Measurements from ENCODE around the gene MCEMP1. TPM values are rescaled to one million over a fixed set of nuclear protein-coding genes. Genes with fewer than 3 reads are reported as not detected.

The MCEMP1 gene
- total RNA-seq, 4 donors from 2014 or later, result 0.41 TPM; not detected in 3

- H3K4me3 ChIP-seq, result no peak overlapping the region
- no peak for DNase-seq
- no peaks in the 10 kb centered on the region for H3K9me3 ChIP-seq
- peaks cover 3% of the 10 kb centered on the region for H3K27me3 ChIP-seq
- in situ Hi-C loops (cut with MboI; ENCODE audit: low pct_ligation_motif_present in 1 of 4, low pct_unique_long_range_greater_than_20kb in 1 of 4, low sequenced_read_pairs in 3 of 4), result loop anchor here in 2 of 4 donors (10.0 to 25.0 kb wide), 3 partner anchors 139 to 293 kb away; no protein-coding TSS in a partner anchor
- H3K27ac ChIP-seq, result no peak overlapping the region
- peaks cover 4 to 9% (median 4%) of the 10 kb centered on the region in 4 donors for H3K4me1 ChIP-seq
- H3K36me3 ChIP-seq, result no peaks in the 10 kb centered on the region
- intact Hi-C loops (cut with DNase I; ENCODE audit: low total_unique reads), result no loop called here
- 45 to 74% methylated on average over 5 to 8 of the region's 8 CpGs for WGBS, 2 donors (ENCODE audit: low coverage in 1 of 2)
- TF ChIP-seq CTCF (IDR thresholded peaks at IDR 0.05) (no peak), POLR2A (IDR thresholded peaks at IDR 0.05) (no peak), POLR2AphosphoS5 (IDR thresholded peaks at IDR 0.05) (no peak), EP300 (IDR thresholded peaks at IDR 0.05; ENCODE audit: low read depth) (no peak)
Measured at GRCh38 chr19:7655581-7655980, 21.3 kb upstream of the MCEMP1 start.

- Histone ChIP-seq H3K27me3 (no peaks in the 10 kb centered on the region), H3K9me3 (no peaks in the 10 kb centered on the region), H3K4me3 (no peak overlapping the region), H3K27ac (no peak overlapping the region), H3K4me1 (peaks cover 3 to 7% (median 3%) of the 10 kb centered on the region in 4 donors), H3K36me3 (no peaks in the 10 kb centered on the region)
- WGBS, 2 donors (ENCODE audit: low coverage in 1 of 2), result 23 to 44% methylated on average over 3 to 14 of the region's 14 CpGs
- no peak for DNase-seq
- in situ Hi-C loops (cut with MboI; ENCODE audit: low pct_ligation_motif_present in 1 of 4, low pct_unique_long_range_greater_than_20kb in 1 of 4, low sequenced_read_pairs in 3 of 4), result loop anchor here in 2 of 4 donors (10.0 to 25.0 kb wide), 3 partner anchors 138 to 295 kb away; no protein-coding TSS in a partner anchor
- intact Hi-C loops (cut with DNase I; ENCODE audit: low total_unique reads), result no loop called here
- no peak for TF ChIP-seq POLR2A (IDR thresholded peaks at IDR 0.05)
Measured at GRCh38 chr19:7657131-7657751, 19.6 kb upstream of the MCEMP1 start.

GRCh38 chr19:7658219-7658686, 18.6 kb upstream of the MCEMP1 start:
- no peaks in the 10 kb centered on the region for H3K9me3 ChIP-seq
- H3K27me3 ChIP-seq, result no peaks in the 10 kb centered on the region
- H3K4me3 ChIP-seq, result no peak overlapping the region
- H3K27ac ChIP-seq, result no peak overlapping the region
- TF ChIP-seq CTCF (IDR thresholded peaks at IDR 0.05), result no peak
- intact Hi-C loops (cut with DNase I; ENCODE audit: low total_unique reads), result no loop called here
- no peaks in the 10 kb centered on the region for H3K36me3 ChIP-seq
- DNase-seq, result peak; percentile 37
- peaks cover 0 to 3% (median 0%) of the 10 kb centered on the region in 4 donors for H3K4me1 ChIP-seq
- in situ Hi-C loops (cut with MboI; ENCODE audit: low pct_ligation_motif_present in 1 of 4, low pct_unique_long_range_greater_than_20kb in 1 of 4, low sequenced_read_pairs in 3 of 4), result loop anchor here in 2 of 4 donors (10.0 to 25.0 kb wide), 3 partner anchors 137 to 296 kb away; no protein-coding TSS in a partner anchor
- 36% methylated on average over 9 of the region's 9 CpGs; no CpG with 5 or more reads in 1 of the 2 donors for WGBS, 2 donors (ENCODE audit: low coverage in 1 of 2)

GRCh38 chr19:7661744-7662538, 14.9 kb upstream of the MCEMP1 start:
- in situ Hi-C loops (cut with MboI; ENCODE audit: low pct_ligation_motif_present in 1 of 4, low pct_unique_long_range_greater_than_20kb in 1 of 4, low sequenced_read_pairs in 3 of 4), result loop anchor here in 2 of 4 donors (25.0 kb wide), 2 partner anchors 150 to 300 kb away; no protein-coding TSS in a partner anchor
- Histone ChIP-seq H3K27me3 (peaks cover 3% of the 10 kb centered on the region), H3K36me3 (no peaks in the 10 kb centered on the region), H3K27ac (no peak overlapping the region), H3K9me3 (no peaks in the 10 kb centered on the region), H3K4me3 (no peak overlapping the region), H3K4me1 (peaks cover 0 to 3% (median 0%) of the 10 kb centered on the region in 4 donors)
- DNase-seq, result no peak
- WGBS, 2 donors (ENCODE audit: low coverage in 1 of 2), result 71 to 75% methylated on average over 5 to 8 of the region's 8 CpGs
- intact Hi-C loops (cut with DNase I; ENCODE audit: low total_unique reads), result no loop called here
- TF ChIP-seq EP300 (IDR thresholded peaks at IDR 0.05; ENCODE audit: low read depth) (no peak), POLR2AphosphoS5 (IDR thresholded peaks at IDR 0.05) (no peak), POLR2A (IDR thresholded peaks at IDR 0.05) (no peak), CTCF (IDR thresholded peaks at IDR 0.05) (no peak)

All from transverse colon (tissue), 4 donors.